Measurements from ENCODE around the gene MOBP.

Gene MOBP

GRCh38 chr3:39506863-39507262 is 39.4 kb downstream of the MOBP start:
- no peaks in the 10 kb centered on the region for H3K27me3 ChIP-seq (ENCODE audit: low read depth, low read length)
- no peak overlapping the region for H2AFZ ChIP-seq (ENCODE audit: low read depth, low read length)

GRCh38 chr3:39513791-39514369 is 46.4 kb downstream of the MOBP start:
- H3K9me3 ChIP-seq (ENCODE audit: insufficient read depth, low read length): no peaks in the 10 kb centered on the region
- no peaks in the 10 kb centered on the region for H3K79me2 ChIP-seq (ENCODE audit: low read length)
- no peak overlapping the region for H3K9ac ChIP-seq (ENCODE audit: low read length)
- no peak overlapping the region for H3K4me2 ChIP-seq (ENCODE audit: low read length)
- H3K36me3 ChIP-seq (replicated peaks; ENCODE audit: low read depth, low read length): no peaks in the 10 kb centered on the region
- H2AFZ ChIP-seq (ENCODE audit: low read depth, low read length): no peak overlapping the region
- H4K20me1 ChIP-seq (ENCODE audit: insufficient read depth, low read length): no peaks in the 10 kb centered on the region
- no peak overlapping the region for H3K4me3 ChIP-seq (ENCODE audit: low read length)
- H3K27me3 ChIP-seq (ENCODE audit: low read depth, low read length): peaks cover 13% of the 10 kb centered on the region
- TF ChIP-seq EZH2phosphoT487 (IDR thresholded peaks at IDR 0.05; ENCODE audit: low read depth) (no peak), CTCF (IDR thresholded peaks at IDR 0.05; ENCODE audit: low read depth, low read length) (no peak)
- H3K4me1 ChIP-seq (ENCODE audit: low read length): no peaks in the 10 kb centered on the region
- H3K27ac ChIP-seq (ENCODE audit: low read length): no peak overlapping the region

More at GRCh38 chr3:39506863-39507262, 39.4 kb downstream of the MOBP start:
- H3K27ac ChIP-seq (ENCODE audit: low read length): no peak overlapping the region
- no peak for TF ChIP-seq EZH2phosphoT487 (IDR thresholded peaks at IDR 0.05; ENCODE audit: low read depth)
- no peak overlapping the region for H3K9ac ChIP-seq (ENCODE audit: low read length)
- no peaks in the 10 kb centered on the region for H3K9me3 ChIP-seq (ENCODE audit: insufficient read depth, low read length)
- no peak overlapping the region for H3K4me3 ChIP-seq (ENCODE audit: low read length)
- no peak overlapping the region for H3K4me2 ChIP-seq (ENCODE audit: low read length)
- H3K4me1 ChIP-seq (ENCODE audit: low read length): peaks cover 5% of the 10 kb centered on the region
- H3K36me3 ChIP-seq (replicated peaks; ENCODE audit: low read depth, low read length): no peaks in the 10 kb centered on the region
- H3K79me2 ChIP-seq (ENCODE audit: low read length): no peaks in the 10 kb centered on the region
- H4K20me1 ChIP-seq (ENCODE audit: insufficient read depth, low read length): no peaks in the 10 kb centered on the region

- H3K36me3 ChIP-seq (replicated peaks; ENCODE audit: low read depth, low read length): no peaks in the 10 kb centered on the region
- no peaks in the 10 kb centered on the region for H4K20me1 ChIP-seq (ENCODE audit: insufficient read depth, low read length)
- H3K9ac ChIP-seq (ENCODE audit: low read length): no peak overlapping the region
- no peaks in the 10 kb centered on the region for H3K9me3 ChIP-seq (ENCODE audit: insufficient read depth, low read length)
- no peak overlapping the region for H2AFZ ChIP-seq (ENCODE audit: low read depth, low read length)
- no peak overlapping the region for H3K27ac ChIP-seq (ENCODE audit: low read length)
- TF ChIP-seq EZH2phosphoT487 (IDR thresholded peaks at IDR 0.05; ENCODE audit: low read depth): no peak
- TF ChIP-seq CTCF (IDR thresholded peaks at IDR 0.05; ENCODE audit: low read depth, low read length): no peak
- H3K27me3 ChIP-seq (ENCODE audit: low read depth, low read length): peaks cover 26% of the 10 kb centered on the region
- H3K4me2 ChIP-seq (ENCODE audit: low read length): no peak overlapping the region
- H3K79me2 ChIP-seq (ENCODE audit: low read length): no peaks in the 10 kb centered on the region
- no peaks in the 10 kb centered on the region for H3K4me1 ChIP-seq (ENCODE audit: low read length)
- H3K4me3 ChIP-seq (ENCODE audit: low read length): no peak overlapping the region
Measured at GRCh38 chr3:39515681-39516441, 48.4 kb downstream of the MOBP start.

GRCh38 chr3:39519103-39519502 is 51.6 kb downstream of the MOBP start:
- no peak for TF ChIP-seq CTCF (IDR thresholded peaks at IDR 0.05; ENCODE audit: low read depth, low read length)
- TF ChIP-seq EZH2phosphoT487 (IDR thresholded peaks at IDR 0.05; ENCODE audit: low read depth): no peak
- Histone ChIP-seq H3K36me3 (replicated peaks; ENCODE audit: low read depth, low read length) (no peaks in the 10 kb centered on the region), H3K27ac (ENCODE audit: low read length) (no peak overlapping the region), H3K9ac (ENCODE audit: low read length) (no peak overlapping the region), H3K27me3 (ENCODE audit: low read depth, low read length) (peaks cover 30% of the 10 kb centered on the region), H3K4me2 (ENCODE audit: low read length) (no peak overlapping the region), H3K4me1 (ENCODE audit: low read length) (no peaks in the 10 kb centered on the region), H2AFZ (ENCODE audit: low read depth, low read length) (no peak overlapping the region), H3K79me2 (ENCODE audit: low read length) (no peaks in the 10 kb centered on the region), H3K9me3 (ENCODE audit: insufficient read depth, low read length) (peaks cover 6% of the 10 kb centered on the region; the same call in 1 of the 2 replicates), H3K4me3 (ENCODE audit: low read length) (no peak overlapping the region), H4K20me1 (ENCODE audit: insufficient read depth, low read length) (no peaks in the 10 kb centered on the region)

Data from OCI-LY3 (cell line).